Mesenchymal stem cell (in vitro differentiated cells and primary cell): ENCODE results near the gene RPH3AL.
"Not testable (repeated sequence)": the region's sequence is repeated elsewhere in the genome, so short reads cannot be mapped to it uniquely, and the experiment has no call there.

Experiments used
- DNase-seq: peaks from one replicate; pipeline ENCODE4 v3.0.0-alpha.2; 2013
- H2AFZ ChIP-seq: one replicate; pipeline ENCODE4 v1.6.1; 2013; ENCODE audit warnings: low read depth, mild to moderate bottlenecking, control low read depth, inconsistent platforms, low read length, moderate library complexity
- H2AK5ac ChIP-seq: 2 replicates; pipeline ENCODE4 v1.6.1; 2013; ENCODE audit warnings: low read length, moderate library complexity, mild to moderate bottlenecking, inconsistent platforms; ENCODE audit not compliant: severe bottlenecking
- H2BK120ac ChIP-seq: one replicate; pipeline ENCODE4 v1.6.1; 2013; ENCODE audit warnings: low read depth, mild to moderate bottlenecking, inconsistent platforms, low read length, moderate library complexity
- H2BK12ac ChIP-seq, 2 experiments: one replicate each; pipeline ENCODE4 v1.6.1; 2013; ENCODE audit warnings: inconsistent platforms in 2 of 2, low read length in 2 of 2, mild to moderate bottlenecking in 2 of 2, moderate library complexity in 2 of 2, control low read depth in 1 of 2
- H2BK15ac ChIP-seq: one replicate; pipeline ENCODE4 v1.6.1; 2013; ENCODE audit warnings: mild to moderate bottlenecking, low read depth, inconsistent platforms; ENCODE audit not compliant: poor library complexity, severe bottlenecking
- H2BK5ac ChIP-seq: 2 replicates; pipeline ENCODE4 v1.6.1; 2013; ENCODE audit warnings: low read depth, mild to moderate bottlenecking, low read length, control low read depth, inconsistent platforms; ENCODE audit not compliant: poor library complexity, severe bottlenecking
- H3K14ac ChIP-seq, 2 experiments: one replicate each; pipeline ENCODE4 v1.6.1; 2013; ENCODE audit warnings: inconsistent platforms in 2 of 2, low read length in 2 of 2, control low read depth in 1 of 2, mild to moderate bottlenecking in 1 of 2, moderate library complexity in 1 of 2
- H3K18ac ChIP-seq, 2 experiments: one replicate each; pipeline ENCODE4 v1.6.1; 2013; ENCODE audit warnings: inconsistent platforms in 2 of 2, low read length in 2 of 2, control low read depth in 1 of 2, low read depth in 1 of 2, mild to moderate bottlenecking in 1 of 2
- H3K23ac ChIP-seq, 2 experiments: one replicate each; pipeline ENCODE4 v1.6.1; 2013; ENCODE audit warnings: inconsistent platforms in 2 of 2, low read length in 2 of 2, mild to moderate bottlenecking in 2 of 2, moderate library complexity in 2 of 2, control low read depth in 1 of 2
- H3K27ac ChIP-seq: 2 replicates; pipeline ENCODE4 v1.5.1; 2013; ENCODE audit warnings: mild to moderate bottlenecking, moderate library complexity, low read length, control low read depth, inconsistent platforms; ENCODE audit not compliant: poor library complexity, severe bottlenecking
- H3K27me3 ChIP-seq, 2 experiments: 2 replicates each; pipeline versions ENCODE4 v1.6.1 to v1.7.0; 2013; ENCODE audit warnings: low read length in 2 of 2, mild to moderate bottlenecking in 2 of 2, moderate library complexity in 2 of 2, control low read depth in 1 of 2, inconsistent platforms in 1 of 2; ENCODE audit not compliant: control insufficient read depth in 1 of 2, insufficient read depth in 1 of 2
- H3K36me3 ChIP-seq, 2 experiments: 2 replicates each; pipeline versions ENCODE4 v1.6.1 to v1.7.0; 2013; ENCODE audit warnings: low read length in 2 of 2, control low read depth in 1 of 2, inconsistent platforms in 1 of 2, low read depth in 1 of 2, mild to moderate bottlenecking in 1 of 2; ENCODE audit not compliant: insufficient read depth in 2 of 2, control insufficient read depth in 1 of 2
- H3K4ac ChIP-seq, 2 experiments: one replicate each; pipeline ENCODE4 v1.6.1; 2013; ENCODE audit warnings: inconsistent platforms in 2 of 2, low read length in 2 of 2, mild to moderate bottlenecking in 2 of 2, moderate library complexity in 2 of 2, control low read depth in 1 of 2, low read depth in 1 of 2
- H3K4me1 ChIP-seq: 2 replicates; pipeline ENCODE4 v1.6.1; 2013; ENCODE audit warnings: low read depth, low read length, control low read depth; ENCODE audit not compliant: control insufficient read depth, insufficient read depth
- H3K4me2 ChIP-seq: 2 replicates; pipeline ENCODE4 v1.6.1; 2013; ENCODE audit warnings: low read length, mild to moderate bottlenecking, inconsistent platforms; ENCODE audit not compliant: poor library complexity, severe bottlenecking
- H3K4me3 ChIP-seq, 2 experiments: 2 replicates each; pipeline versions ENCODE4 v1.5.1 to v1.7.0; 2013; ENCODE audit warnings: low read length in 2 of 2, mild to moderate bottlenecking in 2 of 2, control low read depth in 1 of 2, low read depth in 1 of 2; ENCODE audit not compliant: insufficient read depth in 1 of 2
- H3K79me1 ChIP-seq: replicated peaks from 2 replicates; pipeline ENCODE4 v1.6.1; 2013; ENCODE audit warnings: mild to moderate bottlenecking, control low read depth, low read length, inconsistent platforms; ENCODE audit not compliant: poor library complexity, severe bottlenecking
- H3K9ac ChIP-seq: 2 replicates; pipeline ENCODE4 v1.7.0; 2013; ENCODE audit warnings: mild to moderate bottlenecking, low read length, moderate library complexity
- H3K9me3 ChIP-seq: 2 replicates; pipeline ENCODE4 v1.7.0; 2013; ENCODE audit warnings: mild to moderate bottlenecking, low read length; ENCODE audit not compliant: control insufficient read depth
- H4K8ac ChIP-seq: one replicate; pipeline ENCODE4 v1.6.1; 2013; ENCODE audit warnings: inconsistent platforms, mild to moderate bottlenecking, low read length, moderate library complexity
- H4K91ac ChIP-seq: one replicate; pipeline ENCODE4 v1.6.1; 2013; ENCODE audit warnings: mild to moderate bottlenecking, low read length, inconsistent platforms
- WGBS: methylation state at CpG from one replicate; pipeline ENCODE4 v1.1.7; 2013; ENCODE audit warnings: mixed read lengths; 5-methylcytosine and 5-hydroxymethylcytosine counted together

RPH3AL gene

DNA sequence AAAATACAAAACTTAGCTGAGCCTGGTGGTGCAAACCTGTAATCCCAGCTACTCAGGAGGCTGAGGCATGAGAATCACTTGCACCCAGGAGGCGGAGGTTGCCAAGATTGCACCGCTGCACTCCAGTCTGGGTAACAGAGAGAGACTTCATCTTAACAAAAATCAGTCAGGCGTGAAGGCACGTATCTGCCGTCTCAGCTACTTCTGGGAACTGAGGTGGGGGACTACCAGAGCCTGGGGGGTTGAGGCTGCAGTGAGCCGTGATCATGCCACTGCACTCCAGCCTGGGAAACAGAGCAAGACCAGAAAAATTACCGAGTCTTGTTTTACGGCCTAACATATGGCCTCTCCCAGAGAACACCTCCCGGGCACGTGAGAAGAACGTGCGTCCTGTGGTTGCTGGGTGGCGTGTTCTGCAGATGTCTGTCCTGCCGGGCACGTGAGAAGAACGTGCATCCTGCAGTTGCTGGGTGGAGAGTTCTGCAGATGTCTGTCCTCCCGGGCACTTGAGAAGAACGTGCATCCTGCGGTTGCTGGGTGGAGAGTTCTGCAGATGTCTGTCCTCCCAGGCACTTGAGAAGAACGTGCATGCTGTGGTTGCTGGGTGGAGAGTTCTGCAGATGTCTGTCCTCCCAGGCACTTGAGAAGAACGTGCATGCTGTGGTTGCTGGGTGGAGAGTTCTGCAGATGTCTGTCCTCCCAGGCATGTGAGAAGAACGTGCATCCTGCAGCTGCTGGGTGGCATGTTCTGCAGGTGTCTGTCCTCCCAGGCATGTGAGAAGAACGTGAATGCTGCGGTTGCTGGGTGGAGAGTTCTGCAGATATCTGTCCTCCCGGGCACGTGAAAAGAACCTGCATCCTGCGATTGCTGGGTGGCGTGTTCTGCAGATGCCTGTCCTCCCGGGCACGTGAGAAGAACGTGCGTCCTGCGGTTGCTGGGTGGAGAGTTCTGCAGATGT is 14.3 kb upstream of the RPH3AL start:
- not testable (repeated sequence) for H3K4me1 ChIP-seq, H2BK5ac ChIP-seq, H3K14ac ChIP-seq, H2BK12ac ChIP-seq, H3K18ac ChIP-seq, H3K27me3 ChIP-seq, H2BK120ac ChIP-seq, H3K4me3 ChIP-seq, H2AK5ac ChIP-seq, H3K23ac ChIP-seq, H2BK15ac ChIP-seq, H2AFZ ChIP-seq, H3K4ac ChIP-seq, H3K79me1 ChIP-seq, H3K27ac ChIP-seq, H3K36me3 ChIP-seq, H4K8ac ChIP-seq, H3K9me3 ChIP-seq, H3K4me2 ChIP-seq, H4K91ac ChIP-seq, H3K9ac ChIP-seq
- DNase-seq, result peak; percentile 72
- 75% methylated on average over 33 of the region's 33 CpGs for WGBS

- no peak overlapping the region for H2BK15ac ChIP-seq
- 97% methylated on average over 9 of the region's 9 CpGs for WGBS
- H3K4me2 ChIP-seq, result no peak overlapping the region
- no peak overlapping the region for H3K23ac ChIP-seq
- H3K9me3 ChIP-seq, result peaks cover 9% of the 10 kb centered on the region
- no peak overlapping the region for H3K4ac ChIP-seq
- H3K36me3 ChIP-seq, result peaks cover 0 to 2% of the 10 kb centered on the region in 2 experiments
- DNase-seq, result no peak
- no peak overlapping the region for H3K14ac ChIP-seq
- no peaks in the 10 kb centered on the region for H3K79me1 ChIP-seq
- no peak overlapping the region for H2BK12ac ChIP-seq
- H4K8ac ChIP-seq, result no peak overlapping the region
- H2BK5ac ChIP-seq, result no peak overlapping the region
- no peak overlapping the region for H2AFZ ChIP-seq
- no peak overlapping the region for H2BK120ac ChIP-seq
- H3K27me3 ChIP-seq, result peaks cover 0 to 7% of the 10 kb centered on the region in 2 experiments
- no peak overlapping the region for H3K4me3 ChIP-seq
- H3K9ac ChIP-seq, result no peak overlapping the region
- H4K91ac ChIP-seq, result no peak overlapping the region
- no peak overlapping the region for H2AK5ac ChIP-seq
- no peak overlapping the region for H3K18ac ChIP-seq
- no peak overlapping the region for H3K27ac ChIP-seq
- peaks cover 9% of the 10 kb centered on the region for H3K4me1 ChIP-seq
Measured at GRCh38 chr17:364766-365165, 12.2 kb upstream of the RPH3AL start.

GRCh38 chr17:364308-364707 is 11.7 kb upstream of the RPH3AL start:
- H3K9ac ChIP-seq, result no peak overlapping the region
- H3K27ac ChIP-seq, result no peak overlapping the region
- H2AFZ ChIP-seq, result no peak overlapping the region
- no peak overlapping the region for H2BK12ac ChIP-seq
- H3K36me3 ChIP-seq, result peaks cover 0 to 2% of the 10 kb centered on the region in 2 experiments
- H2BK120ac ChIP-seq, result no peak overlapping the region
- no peak overlapping the region for H3K14ac ChIP-seq
- no peaks in the 10 kb centered on the region for H3K79me1 ChIP-seq
- H2AK5ac ChIP-seq, result no peak overlapping the region
- H2BK5ac ChIP-seq, result no peak overlapping the region
- H3K4ac ChIP-seq, result no peak overlapping the region
- H2BK15ac ChIP-seq, result no peak overlapping the region
- H3K27me3 ChIP-seq, result peaks cover 0 to 7% of the 10 kb centered on the region in 2 experiments
- no peak overlapping the region for H4K8ac ChIP-seq
- 86% methylated on average over 8 of the region's 8 CpGs for WGBS
- peaks cover 9% of the 10 kb centered on the region for H3K9me3 ChIP-seq
- no peak overlapping the region for H3K4me3 ChIP-seq
- H3K4me1 ChIP-seq, result peaks cover 5% of the 10 kb centered on the region
- no peak overlapping the region for H3K18ac ChIP-seq
- no peak overlapping the region for H3K4me2 ChIP-seq
- no peak overlapping the region for H3K23ac ChIP-seq
- no peak for DNase-seq
- no peak overlapping the region for H4K91ac ChIP-seq

DNA sequence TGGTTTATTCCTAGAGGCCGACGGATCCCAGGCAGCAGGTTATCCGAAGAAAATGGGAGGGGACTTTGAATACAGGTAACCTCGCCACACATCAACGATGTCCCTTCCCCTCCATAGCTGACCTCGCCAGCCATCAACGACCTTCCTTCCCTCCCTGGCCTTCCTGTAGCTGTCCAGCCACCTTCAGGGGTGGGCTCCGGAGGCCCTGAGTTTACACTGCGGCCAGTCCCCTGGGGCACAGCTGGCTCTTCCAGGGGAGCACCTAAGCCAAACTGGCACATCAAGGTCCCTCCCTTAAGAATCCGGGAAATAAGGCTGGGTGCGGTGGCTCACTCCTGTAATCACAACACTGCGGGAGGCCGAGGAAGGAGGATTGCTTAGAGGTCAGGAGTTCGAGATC is 10.1 kb upstream of the RPH3AL start:
- no peak overlapping the region for H3K4ac ChIP-seq
- H4K91ac ChIP-seq, result no peak overlapping the region
- no peak overlapping the region for H3K18ac ChIP-seq
- peaks cover 2% of the 10 kb centered on the region for H3K9me3 ChIP-seq
- H3K9ac ChIP-seq, result no peak overlapping the region
- H2AK5ac ChIP-seq, result no peak overlapping the region
- H3K4me3 ChIP-seq, result no peak overlapping the region
- H2AFZ ChIP-seq, result no peak overlapping the region
- no peak for DNase-seq
- H2BK12ac ChIP-seq, result no peak overlapping the region
- no peak overlapping the region for H3K4me2 ChIP-seq
- no peak overlapping the region for H2BK15ac ChIP-seq
- WGBS, result 90% methylated on average over 13 of the region's 14 CpGs
- H3K23ac ChIP-seq, result no peak overlapping the region
- H4K8ac ChIP-seq, result no peak overlapping the region
- no peak overlapping the region for H2BK120ac ChIP-seq
- H3K4me1 ChIP-seq, result peaks cover 8% of the 10 kb centered on the region
- H3K79me1 ChIP-seq, result peaks cover 4% of the 10 kb centered on the region
- H2BK5ac ChIP-seq, result no peak overlapping the region
- H3K14ac ChIP-seq, result no peak overlapping the region
- H3K27ac ChIP-seq, result no peak overlapping the region
- peaks cover 0 to 2% of the 10 kb centered on the region in 2 experiments for H3K36me3 ChIP-seq
- H3K27me3 ChIP-seq, result peaks cover 0 to 21% of the 10 kb centered on the region in 2 experiments
